ENCODE results near the gene CPZ. TPM values are rescaled to one million over a fixed set of nuclear protein-coding genes. Genes with fewer than 3 reads are reported as not detected.

The CPZ gene
- total RNA-seq, 4 donors from 2014 or later = 0.76 to 12.2 (median 1.9) TPM

GRCh38 chr4:8585186-8585585 lies 7.4 kb upstream of the CPZ start:
- H3K4me3 ChIP-seq = no peak overlapping the region
- DNase-seq = no peak
- 49 to 60% methylated on average over 1 to 6 of the region's 6 CpGs for WGBS, 2 donors
- H3K9me3 ChIP-seq = no peaks in the 10 kb centered on the region
- H3K36me3 ChIP-seq = no peaks in the 10 kb centered on the region
- H3K27me3 ChIP-seq = peaks cover 0 to 89% (median 2%) of the 10 kb centered on the region in 4 donors
- peaks cover 0 to 10% (median 0%) of the 10 kb centered on the region in 3 donors for H3K4me1 ChIP-seq
- TF ChIP-seq CTCF (IDR thresholded peaks at IDR 0.05) (peak in 1 of 6 experiments; percentile 45), POLR2A (IDR thresholded peaks at IDR 0.05) (no peak)
- no peak overlapping the region for H3K27ac ChIP-seq
- intact Hi-C loops (cut with DNase I) = no loop called here

- Histone ChIP-seq H3K27me3 (peaks cover 0 to 89% (median 1%) of the 10 kb centered on the region in 4 donors), H3K4me1 (peaks cover 0 to 4% (median 0%) of the 10 kb centered on the region in 3 donors), H3K36me3 (no peaks in the 10 kb centered on the region), H3K27ac (no peak overlapping the region), H3K9me3 (no peaks in the 10 kb centered on the region), H3K4me3 (no peak overlapping the region)
- TF ChIP-seq POLR2A (IDR thresholded peaks at IDR 0.05) = no peak
- TF ChIP-seq CTCF (IDR thresholded peaks at IDR 0.05) = no peak
- WGBS, 2 donors = 40% methylated on average over 1 of the region's 7 CpGs; no CpG with 5 or more reads in 1 of the 2 donors
- no peak for DNase-seq
- intact Hi-C loops (cut with DNase I) = no loop called here
These were observed 6.8 kb upstream of the CPZ start for GRCh38 chr4:8585721-8586212.

- intact Hi-C loops (cut with DNase I) = no loop called here
- H3K27me3 ChIP-seq = peaks cover 0 to 89% (median 0%) of the 10 kb centered on the region in 4 donors
- WGBS, 2 donors = 29 to 35% methylated on average over 1 to 5 of the region's 5 CpGs
- no peaks in the 10 kb centered on the region for H3K9me3 ChIP-seq
- TF ChIP-seq CTCF (IDR thresholded peaks at IDR 0.05) (no peak), POLR2A (IDR thresholded peaks at IDR 0.05) (no peak)
- no peaks in the 10 kb centered on the region for H3K4me1 ChIP-seq
- no peaks in the 10 kb centered on the region for H3K36me3 ChIP-seq
- H3K4me3 ChIP-seq = no peak overlapping the region
- no peak overlapping the region for H3K27ac ChIP-seq
- DNase-seq = no peak
These were observed 6.3 kb upstream of the CPZ start for GRCh38 chr4:8586246-8586645.

- Histone ChIP-seq H3K27ac (no peak overlapping the region), H3K27me3 (peaks cover 0 to 89% (median under 1%) of the 10 kb centered on the region in 4 donors), H3K4me3 (no peak overlapping the region), H3K36me3 (no peaks in the 10 kb centered on the region), H3K9me3 (no peaks in the 10 kb centered on the region), H3K4me1 (no peaks in the 10 kb centered on the region)
- WGBS, 2 donors = 69 to 70% methylated on average over 4 to 6 of the region's 37 CpGs
- TF ChIP-seq CTCF (IDR thresholded peaks at IDR 0.05) = peak in 1 of 6 experiments; percentile 27
- no peak for TF ChIP-seq POLR2A (IDR thresholded peaks at IDR 0.05)
- no peak for DNase-seq
- intact Hi-C loops (cut with DNase I) = no loop called here
These were observed 5.7 kb upstream of the CPZ start for GRCh38 chr4:8586671-8587468.

- peaks cover 0 to 6% (median 0%) of the 10 kb centered on the region in 3 donors for H3K4me1 ChIP-seq
- no peak for TF ChIP-seq POLR2A (IDR thresholded peaks at IDR 0.05)
- no peak for TF ChIP-seq CTCF (IDR thresholded peaks at IDR 0.05)
- DNase-seq = no peak
- H3K4me3 ChIP-seq = no peak overlapping the region
- no peaks in the 10 kb centered on the region for H3K9me3 ChIP-seq
- 69 to 92% methylated on average over 10 to 13 of the region's 18 CpGs for WGBS, 2 donors
- H3K27ac ChIP-seq = no peak overlapping the region
- intact Hi-C loops (cut with DNase I) = no loop called here
- peaks cover 0 to 89% (median 3%) of the 10 kb centered on the region in 4 donors for H3K27me3 ChIP-seq
- H3K36me3 ChIP-seq = no peaks in the 10 kb centered on the region
These were observed 4.9 kb upstream of the CPZ start for GRCh38 chr4:8587469-8588195.
